Measurements from ENCODE around the gene GRM7.

Gene GRM7

DNA sequence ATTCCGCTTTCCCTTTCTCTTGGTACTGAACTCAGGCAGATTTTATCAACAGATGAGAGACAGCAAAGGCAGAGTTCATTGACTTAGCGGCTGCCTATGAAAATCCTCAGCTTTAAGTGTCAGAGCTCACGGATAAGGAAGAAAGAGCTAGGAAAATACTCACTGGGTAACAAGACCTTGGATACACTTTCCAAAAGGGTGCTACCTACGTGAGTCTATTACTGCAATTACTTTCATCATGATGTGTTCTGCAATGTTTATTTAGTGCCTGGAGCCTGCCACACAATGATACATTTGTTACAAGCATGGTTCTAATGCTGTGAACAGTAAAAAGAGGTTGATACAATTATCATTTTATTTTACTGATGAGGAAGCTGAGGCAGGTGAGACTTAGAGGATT is 177.5 kb downstream of the GRM7 start:
- 79 to 84% methylated on average over 2 to 4 of the region's 4 CpGs for WGBS, 2 experiments (ENCODE audit: insufficient coverage in 2 of 2)
- H3K4me3 ChIP-seq (ENCODE audit: extremely low read depth, insufficient read depth, low read length, poor library complexity, severe bottlenecking): no peak overlapping the region
- H3K36me3 ChIP-seq (ENCODE audit: control insufficient read depth, insufficient read depth, low read length): no peaks in the 10 kb centered on the region
- H3K4me1 ChIP-seq (ENCODE audit: control insufficient read depth, insufficient read depth, low read length, poor library complexity, severe bottlenecking): no peaks in the 10 kb centered on the region
- H3K27ac ChIP-seq (ENCODE audit: low read depth, low read length, severe bottlenecking): no peak overlapping the region
- no peaks in the 10 kb centered on the region for H3K9me3 ChIP-seq (ENCODE audit: control insufficient read depth, low read length)

DNA sequence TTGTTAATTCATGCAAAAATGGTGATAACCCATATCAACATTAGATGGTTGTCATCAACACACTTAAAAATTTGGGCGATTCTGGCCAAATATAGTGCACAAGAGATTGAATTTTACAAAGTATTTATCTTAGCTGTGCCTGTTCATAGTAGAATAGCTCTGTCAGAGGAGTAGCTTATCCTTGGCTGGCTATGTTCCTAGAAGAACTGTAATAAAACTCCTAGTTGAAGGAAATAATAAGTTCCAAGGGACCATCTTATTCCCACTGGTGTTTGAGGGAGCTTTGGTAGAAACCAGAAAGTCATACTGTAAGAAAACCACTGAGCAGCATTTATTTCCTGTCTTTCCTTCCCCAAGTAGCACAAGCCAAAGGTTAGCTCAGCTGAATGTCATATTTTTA is 201.8 kb downstream of the GRM7 start:
- Histone ChIP-seq H3K4me3 (ENCODE audit: extremely low read depth, insufficient read depth, low read length, poor library complexity, severe bottlenecking) (no peak overlapping the region), H3K27ac (ENCODE audit: low read depth, low read length, severe bottlenecking) (no peak overlapping the region), H3K9me3 (ENCODE audit: control insufficient read depth, low read length) (no peaks in the 10 kb centered on the region), H3K36me3 (ENCODE audit: control insufficient read depth, insufficient read depth, low read length) (no peaks in the 10 kb centered on the region), H3K4me1 (ENCODE audit: control insufficient read depth, insufficient read depth, low read length, poor library complexity, severe bottlenecking) (no peaks in the 10 kb centered on the region)
- 100% methylated on average over 1 of the region's 1 CpG; no CpG with 5 or more reads in 1 of the 2 experiments for WGBS, 2 experiments (ENCODE audit: insufficient coverage in 2 of 2)

DNA sequence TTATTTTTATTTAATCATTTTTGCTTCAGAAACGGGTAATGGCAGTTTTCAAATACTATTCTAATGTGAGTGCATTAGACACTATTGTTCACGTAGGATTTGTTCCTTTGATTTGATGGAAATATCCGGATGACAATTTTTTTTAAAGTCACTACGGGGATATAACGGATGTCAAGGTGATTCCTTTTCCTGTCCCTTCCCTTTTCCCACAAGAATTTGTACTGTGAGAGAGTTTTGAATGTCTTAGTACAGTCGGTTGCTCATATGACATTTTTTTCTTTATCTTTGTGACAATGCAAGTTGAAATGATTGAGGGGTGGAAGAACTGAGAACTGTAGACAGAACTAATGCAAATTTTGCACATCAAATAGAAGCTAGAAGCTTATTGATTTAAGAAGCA is 209.5 kb downstream of the GRM7 start:
- Histone ChIP-seq H3K9me3 (ENCODE audit: control insufficient read depth, low read length) (no peaks in the 10 kb centered on the region), H3K4me3 (ENCODE audit: extremely low read depth, insufficient read depth, low read length, poor library complexity, severe bottlenecking) (no peak overlapping the region), H3K27ac (ENCODE audit: low read depth, low read length, severe bottlenecking) (no peak overlapping the region), H3K36me3 (ENCODE audit: control insufficient read depth, insufficient read depth, low read length) (no peaks in the 10 kb centered on the region), H3K4me1 (ENCODE audit: control insufficient read depth, insufficient read depth, low read length, poor library complexity, severe bottlenecking) (no peaks in the 10 kb centered on the region)
- 80% methylated on average over 1 of the region's 6 CpGs; no CpG with 5 or more reads in 1 of the 2 experiments for WGBS, 2 experiments (ENCODE audit: insufficient coverage in 2 of 2)

- Histone ChIP-seq H3K27ac (ENCODE audit: low read depth, low read length, severe bottlenecking) (no peak overlapping the region), H3K9me3 (ENCODE audit: control insufficient read depth, low read length) (no peaks in the 10 kb centered on the region), H3K4me3 (ENCODE audit: extremely low read depth, insufficient read depth, low read length, poor library complexity, severe bottlenecking) (no peak overlapping the region), H3K4me1 (ENCODE audit: control insufficient read depth, insufficient read depth, low read length, poor library complexity, severe bottlenecking) (no peaks in the 10 kb centered on the region), H3K36me3 (ENCODE audit: control insufficient read depth, insufficient read depth, low read length) (no peaks in the 10 kb centered on the region)
- WGBS, 2 experiments (ENCODE audit: insufficient coverage in 2 of 2): 80% methylated on average over 1 of the region's 3 CpGs; no CpG with 5 or more reads in 1 of the 2 experiments
Observed at GRCh38 chr3:7074217-7074616, 213.3 kb downstream of the GRM7 start.

- WGBS, 2 experiments (ENCODE audit: insufficient coverage in 2 of 2): no CpG with 5 or more reads among the region's 1 CpG
- Histone ChIP-seq H3K4me1 (ENCODE audit: control insufficient read depth, insufficient read depth, low read length, poor library complexity, severe bottlenecking) (no peaks in the 10 kb centered on the region), H3K36me3 (ENCODE audit: control insufficient read depth, insufficient read depth, low read length) (no peaks in the 10 kb centered on the region), H3K4me3 (ENCODE audit: extremely low read depth, insufficient read depth, low read length, poor library complexity, severe bottlenecking) (no peak overlapping the region), H3K9me3 (ENCODE audit: control insufficient read depth, low read length) (no peaks in the 10 kb centered on the region), H3K27ac (ENCODE audit: low read depth, low read length, severe bottlenecking) (no peak overlapping the region)
Observed at GRCh38 chr3:7075117-7075516, 214.2 kb downstream of the GRM7 start.

- Histone ChIP-seq H3K4me1 (ENCODE audit: control insufficient read depth, insufficient read depth, low read length, poor library complexity, severe bottlenecking) (no peaks in the 10 kb centered on the region), H3K36me3 (ENCODE audit: control insufficient read depth, insufficient read depth, low read length) (no peaks in the 10 kb centered on the region), H3K9me3 (ENCODE audit: control insufficient read depth, low read length) (no peaks in the 10 kb centered on the region), H3K27ac (ENCODE audit: low read depth, low read length, severe bottlenecking) (no peak overlapping the region), H3K4me3 (ENCODE audit: extremely low read depth, insufficient read depth, low read length, poor library complexity, severe bottlenecking) (no peak overlapping the region)
- WGBS, 2 experiments (ENCODE audit: insufficient coverage in 2 of 2): no CpG with 5 or more reads among the region's 1 CpG
Observed at GRCh38 chr3:7075901-7076300, 215.0 kb downstream of the GRM7 start.

DNA sequence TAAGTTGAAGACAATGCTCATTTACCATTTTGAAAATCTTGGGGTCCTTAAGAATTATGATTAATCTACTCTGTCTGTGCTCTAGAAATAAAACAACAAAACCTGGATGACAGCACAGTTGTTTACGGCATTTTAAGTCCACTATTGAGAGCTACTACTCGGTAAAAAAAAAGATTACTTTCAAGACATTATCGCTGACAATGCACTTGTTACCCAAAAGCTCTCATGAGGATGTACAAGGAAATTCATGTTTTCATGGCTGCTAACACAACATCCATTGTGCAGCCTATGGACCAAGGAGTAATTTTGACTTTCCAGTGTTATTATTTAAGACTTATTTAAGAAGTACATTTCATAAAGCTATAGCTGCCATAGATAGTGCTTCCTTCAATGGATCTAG is 221.3 kb downstream of the GRM7 start:
- Histone ChIP-seq H3K9me3 (ENCODE audit: control insufficient read depth, low read length) (no peaks in the 10 kb centered on the region), H3K4me1 (ENCODE audit: control insufficient read depth, insufficient read depth, low read length, poor library complexity, severe bottlenecking) (no peaks in the 10 kb centered on the region), H3K4me3 (ENCODE audit: extremely low read depth, insufficient read depth, low read length, poor library complexity, severe bottlenecking) (no peak overlapping the region), H3K36me3 (ENCODE audit: control insufficient read depth, insufficient read depth, low read length) (no peaks in the 10 kb centered on the region), H3K27ac (ENCODE audit: low read depth, low read length, severe bottlenecking) (no peak overlapping the region)
- WGBS, 2 experiments (ENCODE audit: insufficient coverage in 2 of 2): 83 to 96% methylated on average over 3 of the region's 3 CpGs

- no peaks in the 10 kb centered on the region for H3K4me1 ChIP-seq (ENCODE audit: control insufficient read depth, insufficient read depth, low read length, poor library complexity, severe bottlenecking)
- no peaks in the 10 kb centered on the region for H3K36me3 ChIP-seq (ENCODE audit: control insufficient read depth, insufficient read depth, low read length)
- H3K27ac ChIP-seq (ENCODE audit: low read depth, low read length, severe bottlenecking): no peak overlapping the region
- 86 to 90% methylated on average over 2 of the region's 2 CpGs for WGBS, 2 experiments (ENCODE audit: insufficient coverage in 2 of 2)
- no peak overlapping the region for H3K4me3 ChIP-seq (ENCODE audit: extremely low read depth, insufficient read depth, low read length, poor library complexity, severe bottlenecking)
- H3K9me3 ChIP-seq (ENCODE audit: control insufficient read depth, low read length): no peaks in the 10 kb centered on the region
Observed at GRCh38 chr3:7086417-7086816, 225.5 kb downstream of the GRM7 start.

- Histone ChIP-seq H3K4me3 (ENCODE audit: extremely low read depth, insufficient read depth, low read length, poor library complexity, severe bottlenecking) (no peak overlapping the region), H3K9me3 (ENCODE audit: control insufficient read depth, low read length) (peaks cover 6% of the 10 kb centered on the region), H3K4me1 (ENCODE audit: control insufficient read depth, insufficient read depth, low read length, poor library complexity, severe bottlenecking) (no peaks in the 10 kb centered on the region), H3K27ac (ENCODE audit: low read depth, low read length, severe bottlenecking) (no peak overlapping the region), H3K36me3 (ENCODE audit: control insufficient read depth, insufficient read depth, low read length) (no peaks in the 10 kb centered on the region)
- no CpG with 5 or more reads among the region's 1 CpG for whole genome bisulfite sequencing, 2 experiments (ENCODE audit: insufficient coverage in 2 of 2)
Observed at GRCh38 chr3:7095116-7095515, 234.2 kb downstream of the GRM7 start.

- Histone ChIP-seq H3K36me3 (ENCODE audit: control insufficient read depth, insufficient read depth, low read length) (no peaks in the 10 kb centered on the region), H3K4me1 (ENCODE audit: control insufficient read depth, insufficient read depth, low read length, poor library complexity, severe bottlenecking) (no peaks in the 10 kb centered on the region), H3K9me3 (ENCODE audit: control insufficient read depth, low read length) (peaks cover 6% of the 10 kb centered on the region), H3K27ac (ENCODE audit: low read depth, low read length, severe bottlenecking) (no peak overlapping the region), H3K4me3 (ENCODE audit: extremely low read depth, insufficient read depth, low read length, poor library complexity, severe bottlenecking) (no peak overlapping the region)
- WGBS, 2 experiments (ENCODE audit: insufficient coverage in 2 of 2): no CpG with 5 or more reads among the region's 1 CpG
Observed at GRCh38 chr3:7100136-7100535, 239.2 kb downstream of the GRM7 start.

GRCh38 chr3:7106635-7107034 is 245.7 kb downstream of the GRM7 start:
- 80 to 100% methylated on average over 1 of the region's 1 CpG for WGBS, 2 experiments (ENCODE audit: insufficient coverage in 2 of 2)

More at GRCh38 chr3:7106635-7107034, 245.7 kb downstream of the GRM7 start:
- Histone ChIP-seq H3K36me3 (ENCODE audit: control insufficient read depth, insufficient read depth, low read length) (no peaks in the 10 kb centered on the region), H3K9me3 (ENCODE audit: control insufficient read depth, low read length) (no peaks in the 10 kb centered on the region), H3K27ac (ENCODE audit: low read depth, low read length, severe bottlenecking) (no peak overlapping the region), H3K4me3 (ENCODE audit: extremely low read depth, insufficient read depth, low read length, poor library complexity, severe bottlenecking) (no peak overlapping the region), H3K4me1 (ENCODE audit: control insufficient read depth, insufficient read depth, low read length, poor library complexity, severe bottlenecking) (no peaks in the 10 kb centered on the region)
